HCT116 (cell line): Measurements from ENCODE around the gene ARHGAP23. TPM values are rescaled to one million over a fixed set of nuclear protein-coding genes. Genes with fewer than 3 reads are reported as not detected.

Experiments used
- ATAC-seq: fragments of 200-7000 bp; cut with Tn5 transposase; 2 replicates; pipeline ENCODE4 v1.9.1; 2020; ENCODE audit warnings: mild to moderate bottlenecking, moderate library complexity
- BruUV-seq: library from RNA; stranded (reverse); fragments of 400-500 nt; replicated peaks from 2 replicates; lab custom pipeline; 2021; lab: Mats Ljungman, UMichigan
- CTCF ChIA-PET: fragments of 300-600 bp; sonication (Branson Sonifier 250); formaldehyde crosslinking; loops from one replicate; lab custom pipeline; 2021; ENCODE audit warnings: antibody characterized with exemption; lab: Charles Lee
- POLR2A ChIA-PET: fragments of 300-600, 350-600 bp; sonication (Branson Sonifier 250); formaldehyde crosslinking; loops from one replicate; lab custom pipeline; 2021; ENCODE audit warnings: antibody characterized with exemption; lab: Charles Lee
- RAD21 ChIA-PET, 2 experiments: fragments of 300-600 bp; sonication (Branson Sonifier 250); formaldehyde crosslinking; loops; one replicate each; lab custom pipeline; 2023; ENCODE audit warnings: low total read pairs in 2 of 2; ENCODE audit not compliant: uncharacterized antibody in 2 of 2, unreplicated experiment in 2 of 2, low non-redundant PET in 1 of 2; lab: Charles Lee
- DNase-seq: peaks from one replicate; pipeline ENCODE4 v3.0.0-alpha.2; 2010; ENCODE audit warnings: low read depth, low spot score
- H2AFZ ChIP-seq: fragments of 200-600 bp; shearing (Covaris generic), sonication (generic); 2 replicates; pipeline ENCODE4 v1.6.1; 2017; ENCODE audit warnings: low read depth, mixed run types, mixed read lengths, antibody characterized with exemption, low read length; ENCODE audit not compliant: poor library complexity, severe bottlenecking
- H3K27ac ChIP-seq: 2 replicates; pipeline ENCODE4 v1.5.1; 2012; ENCODE audit warnings: low read depth, low read length
- H3K27me3 ChIP-seq: fragments of 200-600 bp; sonication (generic); 2 replicates; pipeline ENCODE4 v1.6.1; 2016; ENCODE audit warnings: mixed run types, low read length, mixed read lengths; ENCODE audit not compliant: insufficient read depth
- H3K36me3 ChIP-seq, 2 experiments: fragments of 200-500 bp in 1 of 2; fragments of 200-600 bp in 1 of 2; sonication (Bioruptor generic) in 1 of 2; sonication (generic) in 1 of 2; 2 replicates each; pipeline versions ENCODE4 v1.5.1 to v1.6.1; 2014 to 2016; ENCODE audit warnings: low read length in 2 of 2, inconsistent platforms in 1 of 2, mixed read lengths in 1 of 2, mixed run types in 1 of 2; ENCODE audit not compliant: insufficient read depth in 2 of 2, control insufficient read depth in 1 of 2
- H3K4me1 ChIP-seq, 2 experiments: fragments of 200-600 bp in 1 of 2; sonication (generic) in 1 of 2; 2 replicates each; pipeline versions ENCODE4 v1.5.1 to v1.6.1; 2012 to 2017; ENCODE audit warnings: low read length in 2 of 2, inconsistent platforms in 1 of 2, mild to moderate bottlenecking in 1 of 2, mixed read lengths in 1 of 2, mixed run types in 1 of 2, moderate library complexity in 1 of 2; ENCODE audit not compliant: insufficient read depth in 2 of 2, control insufficient read depth in 1 of 2
- H3K4me2 ChIP-seq: fragments of 200-600 bp; sonication (generic); 2 replicates; pipeline ENCODE4 v1.6.1; 2017; ENCODE audit warnings: mixed run types, low read length, mixed read lengths
- H3K4me3 ChIP-seq, 2 experiments: fragments of 200-600 bp in 1 of 2; sonication (generic) in 1 of 2; replicated peaks in 1 of 2; 2 replicates each; pipeline ENCODE4 v1.5.1; 2011 to 2016; ENCODE audit warnings: low read length in 2 of 2, control low read depth in 1 of 2, low read depth in 1 of 2, mild to moderate bottlenecking in 1 of 2, mixed read lengths in 1 of 2, mixed run types in 1 of 2
- H3K79me2 ChIP-seq: fragments of 200-600 bp; sonication (generic); 2 replicates; pipeline ENCODE4 v1.6.1; 2017; ENCODE audit warnings: mild to moderate bottlenecking, mixed run types, low read length, moderate library complexity, mixed read lengths; ENCODE audit not compliant: insufficient read depth
- H3K9ac ChIP-seq: fragments of 200-600 bp; sonication (generic); 2 replicates; pipeline ENCODE4 v1.6.1; 2016; ENCODE audit warnings: low read length, mixed read lengths
- H3K9me2 ChIP-seq: fragments of 200-600 bp; sonication (generic), shearing (Covaris generic); 2 replicates; pipeline ENCODE4 v1.6.1; 2017; ENCODE audit warnings: mixed run types, mild to moderate bottlenecking, moderate library complexity; ENCODE audit not compliant: insufficient read depth
- H3K9me3 ChIP-seq, 2 experiments: fragments of 200-500 bp in 1 of 2; fragments of 200-600 bp in 1 of 2; sonication (Bioruptor generic) in 1 of 2; sonication (generic) in 1 of 2; 2 replicates each; pipeline ENCODE4 v1.6.1; 2014 to 2017; ENCODE audit warnings: low read length in 2 of 2, mixed read lengths in 2 of 2, inconsistent platforms in 1 of 2, low read depth in 1 of 2, mild to moderate bottlenecking in 1 of 2, mixed run types in 1 of 2, moderate library complexity in 1 of 2; ENCODE audit not compliant: control insufficient read depth in 1 of 2, insufficient read depth in 1 of 2
- H4K20me1 ChIP-seq: fragments of 200-600 bp; sonication (generic), shearing (Covaris generic); 2 replicates; pipeline ENCODE4 v1.6.1; 2017; ENCODE audit warnings: mixed run types, mild to moderate bottlenecking, moderate library complexity; ENCODE audit not compliant: insufficient read depth
- ATF3 ChIP-seq: IDR thresholded peaks from 2 replicates; pipeline ENCODE4 v1.6.1; 2012
- CBX3 ChIP-seq: IDR thresholded peaks from 2 replicates; pipeline ENCODE4 v1.6.1; 2012; ENCODE audit warnings: low read depth
- CEBPB ChIP-seq: IDR thresholded peaks from 2 replicates; pipeline ENCODE4 v1.6.1; 2012; ENCODE audit warnings: low read depth
- EGR1 ChIP-seq: IDR thresholded peaks from 2 replicates; pipeline ENCODE4 v1.6.1; 2012; ENCODE audit warnings: low read depth
- ELF1 ChIP-seq: IDR thresholded peaks from 2 replicates; pipeline ENCODE4 v1.6.1; 2012; ENCODE audit warnings: low read depth, borderline replicate concordance
- EZH2 ChIP-seq: fragments of 200-600 bp; sonication (generic); IDR thresholded peaks from 2 replicates; pipeline ENCODE4 v1.6.1; 2017; ENCODE audit warnings: antibody characterized with exemption, mixed run types
- EZH2phosphoT487 ChIP-seq: fragments of 200-600 bp; IDR thresholded peaks from 2 replicates; pipeline ENCODE4 v1.6.1; 2018; ENCODE audit warnings: antibody characterized with exemption, borderline replicate concordance
- JUND ChIP-seq: IDR thresholded peaks from 2 replicates; pipeline ENCODE4 v1.6.1; 2012
- MAX ChIP-seq: IDR thresholded peaks from 2 replicates; pipeline ENCODE4 v1.6.1; 2012
- POLR2A ChIP-seq: IDR thresholded peaks from 2 replicates; pipeline ENCODE4 v1.7.0; 2011; ENCODE audit warnings: borderline replicate concordance; ENCODE audit not compliant: insufficient read depth, insufficient read length; ENCODE audit errors: extremely low read depth
- POLR2AphosphoS5 ChIP-seq: IDR thresholded peaks from 2 replicates; pipeline ENCODE4 v1.6.1; 2011; ENCODE audit warnings: mild to moderate bottlenecking, low read depth, low read length, moderate library complexity
- RAD21 ChIP-seq: IDR thresholded peaks from 2 replicates; pipeline ENCODE4 v1.6.1; 2012; ENCODE audit warnings: low read depth, mild to moderate bottlenecking
- SIN3A ChIP-seq: IDR thresholded peaks from 2 replicates; pipeline ENCODE4 v1.6.1; 2012; ENCODE audit warnings: low read depth
- SP1 ChIP-seq: IDR thresholded peaks from 2 replicates; pipeline ENCODE4 v1.6.1; 2012; ENCODE audit warnings: low read depth
- SRF ChIP-seq: IDR thresholded peaks from 2 replicates; pipeline ENCODE4 v1.6.1; 2012; ENCODE audit warnings: low read depth
- TCF7L2 ChIP-seq: IDR thresholded peaks from 2 replicates; pipeline ENCODE4 v1.7.0; 2011; ENCODE audit warnings: borderline replicate concordance, inconsistent platforms; ENCODE audit not compliant: insufficient read depth, insufficient read length; ENCODE audit errors: extremely low read depth
- YY1 ChIP-seq: IDR thresholded peaks from 2 replicates; pipeline ENCODE4 v1.6.1; 2011; ENCODE audit warnings: low read length, low read depth, moderate library complexity, mild to moderate bottlenecking; ENCODE audit not compliant: insufficient replicate concordance; ENCODE audit errors: extremely low read depth
- ZBTB33 ChIP-seq: IDR thresholded peaks from 2 replicates; pipeline ENCODE4 v1.6.1; 2011; ENCODE audit warnings: mild to moderate bottlenecking, low read length, moderate library complexity; ENCODE audit not compliant: insufficient replicate concordance; ENCODE audit errors: extremely low read depth
- ZFX ChIP-seq: fragments of 450-650 bp; IDR thresholded peaks from 2 replicates; pipeline ENCODE4 v1.6.1; 2017
- ZNF274 ChIP-seq: fragments of 200-500 bp; sonication (Bioruptor generic); IDR thresholded peaks from 2 replicates; pipeline ENCODE4 v1.6.1; 2014; ENCODE audit warnings: mild to moderate bottlenecking, low read depth, low read length, inconsistent platforms
- intact Hi-C: fragments of 100-400 bp; cut with micrococcal nuclease; formaldehyde crosslinking; loops from 2 replicates; pipeline ENCODE4 v1.10.0; 2022
- total RNA-seq: library from RNA; stranded (reverse); gene quantifications from one replicate; pipeline ENCODE4 v1.2.1, GENCODE V29; 2021; ENCODE audit not compliant: unreplicated experiment

ARHGAP23 gene
- total RNA-seq, 1 experiment from 2014 or later = 41.0 TPM

GRCh38 chr17:38419508-38419981, 8.7 kb upstream of the ARHGAP23 start:
- POLR2A ChIA-PET = no interaction called here
- Histone ChIP-seq H4K20me1 (no peaks in the 10 kb centered on the region), H3K27me3 (no peaks in the 10 kb centered on the region)
- TF ChIP-seq ZNF274 (no peak), CBX3 (no peak), CEBPB (no peak), ELF1 (no peak), JUND (no peak), SIN3A (no peak), POLR2AphosphoS5 (no peak), ATF3 (no peak), TCF7L2 (no peak), EGR1 (no peak), ZFX (no peak), ZBTB33 (no peak), EZH2 (no peak), RAD21 (no peak), MAX (no peak), SRF (no peak), EZH2phosphoT487 (no peak), YY1 (no peak), POLR2A (no peak), SP1 (no peak)
- TF ChIP-seq, all 23 proteins: peak for 0
- no peaks in the 10 kb centered on the region for H3K36me3 ChIP-seq
- no peaks in the 10 kb centered on the region for H3K9me2 ChIP-seq
- DNase-seq (no peak), ATAC-seq (no peak)
- H3K27ac ChIP-seq = no peak overlapping the region
- no peak overlapping the region for H2AFZ ChIP-seq
- ChIA-PET RAD21 (no interaction called here), CTCF (no interaction called here)
- H3K4me1 ChIP-seq = peaks cover 12 to 17% of the 10 kb centered on the region in 2 experiments
- intact Hi-C loops = no loop called here
- BruUV-seq = no TSS peak
- H3K9me3 ChIP-seq = no peaks in the 10 kb centered on the region
- H3K79me2 ChIP-seq = no peaks in the 10 kb centered on the region
- no peak overlapping the region for H3K4me3 ChIP-seq
- H3K4me2 ChIP-seq = no peak overlapping the region
- H3K9ac ChIP-seq = no peak overlapping the region
